ENCODE data around the gene SGSM1. TPM values are rescaled to one million over a fixed set of nuclear protein-coding genes. Genes with fewer than 3 reads are reported as not detected.
A peak's percentile ranks its signal among the peaks of the same experiment; 100 is the strongest.

SGSM1 gene, protein sequence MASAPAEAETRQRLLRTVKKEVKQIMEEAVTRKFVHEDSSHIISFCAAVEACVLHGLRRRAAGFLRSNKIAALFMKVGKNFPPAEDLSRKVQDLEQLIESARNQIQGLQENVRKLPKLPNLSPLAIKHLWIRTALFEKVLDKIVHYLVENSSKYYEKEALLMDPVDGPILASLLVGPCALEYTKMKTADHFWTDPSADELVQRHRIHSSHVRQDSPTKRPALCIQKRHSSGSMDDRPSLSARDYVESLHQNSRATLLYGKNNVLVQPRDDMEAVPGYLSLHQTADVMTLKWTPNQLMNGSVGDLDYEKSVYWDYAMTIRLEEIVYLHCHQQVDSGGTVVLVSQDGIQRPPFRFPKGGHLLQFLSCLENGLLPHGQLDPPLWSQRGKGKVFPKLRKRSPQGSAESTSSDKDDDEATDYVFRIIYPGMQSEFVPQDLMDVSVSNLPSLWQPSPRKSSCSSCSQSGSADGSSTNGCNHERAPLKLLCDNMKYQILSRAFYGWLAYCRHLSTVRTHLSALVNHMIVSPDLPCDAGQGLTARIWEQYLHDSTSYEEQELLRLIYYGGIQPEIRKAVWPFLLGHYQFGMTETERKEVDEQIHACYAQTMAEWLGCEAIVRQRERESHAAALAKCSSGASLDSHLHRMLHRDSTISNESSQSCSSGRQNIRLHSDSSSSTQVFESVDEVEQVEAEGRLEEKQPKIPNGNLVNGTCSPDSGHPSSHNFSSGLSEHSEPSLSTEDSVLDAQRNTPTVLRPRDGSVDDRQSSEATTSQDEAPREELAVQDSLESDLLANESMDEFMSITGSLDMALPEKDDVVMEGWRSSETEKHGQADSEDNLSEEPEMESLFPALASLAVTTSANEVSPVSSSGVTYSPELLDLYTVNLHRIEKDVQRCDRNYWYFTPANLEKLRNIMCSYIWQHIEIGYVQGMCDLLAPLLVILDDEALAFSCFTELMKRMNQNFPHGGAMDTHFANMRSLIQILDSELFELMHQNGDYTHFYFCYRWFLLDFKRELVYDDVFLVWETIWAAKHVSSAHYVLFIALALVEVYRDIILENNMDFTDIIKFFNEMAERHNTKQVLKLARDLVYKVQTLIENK
- 0.38 TPM for total RNA-seq
- 0.71 TPM for polyA plus RNA-seq
- long read RNA-seq, donor 1, result 0 reads
- long read RNA-seq, donor 2, result 0 reads
- long read RNA-seq, donor 3, result 0 reads
- long read RNA-seq, donor 4, result 0 reads
- long read RNA-seq, donor 5, result 0 reads
- long read RNA-seq, donor 6, full-length matches to known transcripts, result 1 of 1 reads
- long read RNA-seq, donor 6, partial matches to known transcripts, result 0 of 1 reads
- long read RNA-seq, donor 6, other reads (novel, unspliced or antisense), result 0 of 1 reads
- long read RNA-seq, donor 7, result 0 reads
- long read RNA-seq, donor 8, result 0 reads
- long read RNA-seq, donor 9, result 0 reads
- long read RNA-seq, donor 10, result 0 reads

DNA sequence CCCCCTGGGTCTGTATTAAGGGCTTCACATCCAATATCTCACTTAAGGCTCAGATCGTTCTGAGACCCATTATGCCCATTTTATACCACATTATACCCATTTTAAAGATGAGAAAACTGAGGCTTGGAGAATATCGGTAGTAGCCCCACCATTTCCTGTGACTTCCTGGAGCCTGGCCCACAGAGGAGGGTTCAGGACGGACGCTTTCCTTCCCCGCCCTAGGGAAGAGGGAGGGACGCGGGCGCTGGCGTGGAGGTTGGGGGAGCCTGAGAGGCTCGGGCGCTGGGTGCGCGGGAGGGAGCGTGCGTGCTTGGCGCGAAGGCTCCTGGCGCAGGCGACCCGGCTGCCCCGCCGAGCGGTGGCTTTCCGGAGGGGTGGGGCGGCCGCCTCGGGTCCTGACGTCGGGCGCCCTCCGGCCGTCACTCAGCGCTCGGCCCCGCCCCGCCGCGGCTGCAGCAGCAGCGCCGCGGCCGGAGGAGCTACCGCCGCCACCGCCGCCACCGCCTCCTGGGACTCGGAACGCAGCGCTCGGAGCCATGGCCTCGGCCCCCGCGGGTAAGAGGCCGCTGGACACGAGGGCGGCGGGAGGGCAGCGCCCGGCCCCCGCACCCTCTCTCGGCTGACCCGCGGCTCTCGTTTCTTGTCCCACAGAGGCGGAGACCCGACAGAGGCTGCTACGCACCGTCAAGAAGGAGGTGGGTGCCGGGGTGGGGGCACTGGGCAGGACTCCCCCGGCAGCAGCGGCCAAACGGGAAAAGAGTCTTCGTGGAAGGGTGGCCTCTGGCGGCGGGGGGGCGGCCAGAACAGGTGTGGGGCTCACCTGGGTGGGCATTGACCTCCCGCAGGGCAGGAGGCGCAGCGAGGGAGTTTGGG is at the start of gene SGSM1:
Gene SGSM1 (plus strand): TSS at position 422 of the 873 bp plus-strand sequence. CDS start 115 bp downstream, at position 537.
- peak in 5 of 9 donors; percentile 13 to 55 (median 47) for DNase-seq (ENCODE audit: low read depth in 6 of 9, low spot score in 9 of 9)
- Histone ChIP-seq H3K9me3 (ENCODE audit: control insufficient read depth in 2 of 2, insufficient read depth in 1 of 2, low read length in 1 of 2) (peaks cover 4 to 8% of the 10 kb centered on the region in 2 donors), H3K36me3 (ENCODE audit: control insufficient read depth in 2 of 2, insufficient read depth in 2 of 2, low read length in 1 of 2) (no peaks in the 10 kb centered on the region), H3K27me3 (ENCODE audit: control insufficient read depth in 2 of 2, insufficient read depth in 1 of 2, low read length in 1 of 2) (peaks cover 4 to 58% of the 10 kb centered on the region in 2 donors), H3K4me1 (ENCODE audit: control insufficient read depth in 2 of 2, insufficient read depth in 2 of 2, low read length in 2 of 2) (no peaks in the 10 kb centered on the region), H3K27ac (ENCODE audit: low read depth in 1 of 2, low read length in 1 of 2) (peak within 1 kb of the TSS in 1 of 2 donors; percentile 25), H3K4me3 (ENCODE audit: low read length in 2 of 2) (peak within 1 kb of the TSS; percentile 16 to 45)
- WGBS, result 9% methylated on average over 80 of the region's 80 CpGs

DNA sequence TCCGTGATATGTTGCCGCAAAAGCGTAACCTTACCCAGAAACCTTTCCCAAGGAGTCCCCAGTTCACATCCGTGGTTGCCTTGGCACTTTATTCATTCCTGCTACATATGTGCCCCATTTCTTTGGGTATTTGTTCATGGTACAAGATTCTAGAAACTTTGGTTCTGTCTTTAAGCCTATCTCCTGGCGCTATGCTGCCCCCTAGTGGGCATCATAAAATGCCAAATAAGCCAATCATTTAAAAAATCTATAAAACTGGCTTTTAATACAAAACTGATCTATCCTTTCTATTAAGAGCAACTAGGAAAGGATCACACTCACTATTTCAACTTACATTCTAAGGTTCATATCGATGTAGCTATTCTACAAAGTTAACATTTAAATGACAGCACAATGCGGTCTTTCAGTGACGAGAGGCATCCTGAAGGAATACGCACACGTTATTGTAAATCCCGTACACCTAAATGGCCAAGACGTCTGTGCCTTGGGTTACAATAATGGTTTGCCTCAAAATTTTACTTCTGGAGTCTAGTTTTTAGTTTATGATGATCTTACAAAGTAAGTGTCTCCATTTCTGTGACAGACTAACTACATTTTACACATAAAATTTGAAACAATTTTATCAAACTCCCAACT is 47.7 kb upstream of the SGSM1 start:
- DNase-seq (ENCODE audit: low read depth in 6 of 9, low spot score in 9 of 9), result peak in 8 of 9 donors; percentile 38 to 77 (median 62)
- Histone ChIP-seq H3K4me1 (ENCODE audit: control insufficient read depth in 2 of 2, insufficient read depth in 2 of 2, low read length in 2 of 2) (peaks cover 0 to 2% of the 10 kb centered on the region in 2 donors), H3K36me3 (ENCODE audit: control insufficient read depth in 2 of 2, insufficient read depth in 2 of 2, low read length in 1 of 2) (no peaks in the 10 kb centered on the region), H3K4me3 (ENCODE audit: low read length in 2 of 2) (no peak overlapping the region), H3K9me3 (ENCODE audit: control insufficient read depth in 2 of 2, insufficient read depth in 1 of 2, low read length in 1 of 2) (no peaks in the 10 kb centered on the region), H3K27me3 (ENCODE audit: control insufficient read depth in 2 of 2, insufficient read depth in 1 of 2, low read length in 1 of 2) (peaks cover 0 to 2% of the 10 kb centered on the region in 2 donors), H3K27ac (ENCODE audit: low read depth in 1 of 2, low read length in 1 of 2) (no peak overlapping the region)
- 65% methylated on average over 12 of the region's 12 CpGs for WGBS

DNA sequence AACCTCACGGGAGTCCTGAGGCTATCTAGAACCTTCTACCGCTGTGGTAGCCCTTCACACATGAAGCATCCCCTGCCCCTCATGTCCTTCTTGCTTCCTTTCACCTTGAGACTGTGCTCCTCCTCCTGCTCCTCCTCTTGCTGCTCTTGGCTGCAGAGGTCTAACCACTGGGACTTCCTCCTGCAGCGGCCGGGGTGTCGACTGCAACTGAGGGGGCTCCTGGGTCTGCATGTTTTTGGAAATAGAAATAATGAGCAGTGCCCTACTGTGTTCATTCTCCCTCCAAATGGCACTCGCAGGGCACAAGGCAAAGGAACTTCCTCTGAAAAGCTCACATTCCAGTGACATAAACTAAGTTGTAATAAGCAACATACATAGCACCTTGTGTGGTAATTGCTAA is 46.2 kb upstream of the SGSM1 start:
- Histone ChIP-seq H3K27ac (ENCODE audit: low read depth in 1 of 2, low read length in 1 of 2) (no peak overlapping the region), H3K9me3 (ENCODE audit: control insufficient read depth in 2 of 2, insufficient read depth in 1 of 2, low read length in 1 of 2) (no peaks in the 10 kb centered on the region), H3K4me1 (ENCODE audit: control insufficient read depth in 2 of 2, insufficient read depth in 2 of 2, low read length in 2 of 2) (peaks cover 0 to 6% of the 10 kb centered on the region in 2 donors), H3K36me3 (ENCODE audit: control insufficient read depth in 2 of 2, insufficient read depth in 2 of 2, low read length in 1 of 2) (no peaks in the 10 kb centered on the region), H3K4me3 (ENCODE audit: low read length in 2 of 2) (no peak overlapping the region), H3K27me3 (ENCODE audit: control insufficient read depth in 2 of 2, insufficient read depth in 1 of 2, low read length in 1 of 2) (peaks cover 0 to 9% of the 10 kb centered on the region in 2 donors)
- 48% methylated on average over 6 of the region's 6 CpGs for WGBS
- no peak for DNase-seq (ENCODE audit: low read depth in 6 of 9, low spot score in 9 of 9)

- no peak for DNase-seq (ENCODE audit: low read depth in 6 of 9, low spot score in 9 of 9)
- Histone ChIP-seq H3K4me3 (ENCODE audit: low read length in 2 of 2) (no peak overlapping the region), H3K27me3 (ENCODE audit: control insufficient read depth in 2 of 2, insufficient read depth in 1 of 2, low read length in 1 of 2) (peaks cover 0 to 9% of the 10 kb centered on the region in 2 donors), H3K36me3 (ENCODE audit: control insufficient read depth in 2 of 2, insufficient read depth in 2 of 2, low read length in 1 of 2) (no peaks in the 10 kb centered on the region), H3K4me1 (ENCODE audit: control insufficient read depth in 2 of 2, insufficient read depth in 2 of 2, low read length in 2 of 2) (peaks cover 0 to 6% of the 10 kb centered on the region in 2 donors), H3K27ac (ENCODE audit: low read depth in 1 of 2, low read length in 1 of 2) (no peak overlapping the region), H3K9me3 (ENCODE audit: control insufficient read depth in 2 of 2, insufficient read depth in 1 of 2, low read length in 1 of 2) (no peaks in the 10 kb centered on the region)
- WGBS, result 90% methylated on average over 7 of the region's 7 CpGs
These were observed 45.2 kb upstream of the SGSM1 start for GRCh38 chr22:24760708-24761306.

DNA sequence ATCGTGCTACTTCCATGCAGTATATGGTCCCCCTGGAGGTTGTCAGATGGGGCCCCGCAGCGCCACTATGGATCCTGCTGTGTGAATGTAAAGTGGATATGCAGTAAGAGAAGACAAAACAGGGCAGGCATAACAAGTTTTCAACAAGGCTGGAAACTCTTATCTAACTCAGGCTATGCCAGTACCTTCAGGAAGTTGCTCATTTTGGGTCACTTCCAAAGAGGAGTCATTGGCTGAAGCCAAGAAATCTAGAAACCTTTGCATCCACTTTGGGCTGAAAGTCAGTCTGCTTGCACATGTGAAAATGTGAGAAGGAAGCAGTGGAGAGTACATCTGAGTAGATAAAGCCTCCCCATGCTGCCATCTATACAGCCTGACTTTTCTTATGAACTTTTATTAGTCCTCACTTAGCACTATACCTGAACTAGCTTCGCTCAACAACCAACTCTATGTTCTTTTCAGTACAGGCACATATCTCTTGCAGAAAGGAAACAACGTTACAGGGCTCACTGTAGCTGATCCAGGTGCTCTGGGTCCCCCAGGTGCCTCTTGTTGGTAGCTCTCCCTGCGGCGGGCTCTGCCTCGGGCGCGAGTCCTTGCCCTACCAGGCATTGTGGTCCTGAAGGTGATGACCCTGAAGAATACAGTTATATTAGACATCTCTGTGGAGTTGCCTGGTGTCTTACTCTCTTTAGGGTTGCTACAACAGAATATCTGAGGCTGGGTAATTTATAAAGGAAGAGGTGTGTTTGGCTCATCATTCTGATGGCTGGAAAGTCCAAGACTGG is 43.9 kb upstream of the SGSM1 start:
- 99% methylated on average over 10 of the region's 10 CpGs for WGBS
- no peak for DNase-seq (ENCODE audit: low read depth in 6 of 9, low spot score in 9 of 9)
- Histone ChIP-seq H3K27me3 (ENCODE audit: control insufficient read depth in 2 of 2, insufficient read depth in 1 of 2, low read length in 1 of 2) (peaks cover 0 to 9% of the 10 kb centered on the region in 2 donors), H3K27ac (ENCODE audit: low read depth in 1 of 2, low read length in 1 of 2) (no peak overlapping the region), H3K36me3 (ENCODE audit: control insufficient read depth in 2 of 2, insufficient read depth in 2 of 2, low read length in 1 of 2) (no peaks in the 10 kb centered on the region), H3K4me1 (ENCODE audit: control insufficient read depth in 2 of 2, insufficient read depth in 2 of 2, low read length in 2 of 2) (peaks cover 0 to 6% of the 10 kb centered on the region in 2 donors), H3K9me3 (ENCODE audit: control insufficient read depth in 2 of 2, insufficient read depth in 1 of 2, low read length in 1 of 2) (no peaks in the 10 kb centered on the region), H3K4me3 (ENCODE audit: low read length in 2 of 2) (no peak overlapping the region)

DNA sequence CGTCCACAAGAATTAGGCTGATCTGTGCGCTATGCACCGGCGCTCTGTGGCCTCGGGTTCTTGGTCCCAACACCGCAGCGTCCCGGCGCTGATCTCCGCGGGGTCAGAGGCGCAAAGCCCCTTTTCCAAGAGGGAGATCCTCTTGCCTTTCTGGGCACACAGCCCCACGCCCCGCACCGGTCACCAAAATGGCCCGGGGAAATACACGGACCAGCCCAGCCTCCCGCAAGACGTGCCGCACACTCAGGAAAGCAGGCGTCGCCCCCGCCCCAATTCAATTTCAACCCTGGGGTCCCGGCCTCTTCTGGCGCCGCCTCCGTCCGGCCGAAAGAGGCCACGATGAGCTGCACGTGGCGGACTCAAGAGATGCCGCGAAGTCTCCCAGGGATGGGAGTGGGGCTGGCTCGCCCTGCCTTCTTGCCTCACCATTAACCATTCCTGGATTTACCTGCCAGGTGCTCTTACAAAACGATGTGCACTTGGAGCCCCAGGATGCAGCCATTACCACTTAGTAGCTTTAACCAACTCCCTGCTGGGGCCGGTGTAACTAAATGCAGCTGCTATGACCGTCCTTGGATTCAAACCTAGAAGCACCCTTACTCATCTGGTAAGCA is 42.0 kb upstream of the SGSM1 start:
- Histone ChIP-seq H3K36me3 (ENCODE audit: control insufficient read depth in 2 of 2, insufficient read depth in 2 of 2, low read length in 1 of 2) (no peaks in the 10 kb centered on the region), H3K27me3 (ENCODE audit: control insufficient read depth in 2 of 2, insufficient read depth in 1 of 2, low read length in 1 of 2) (peaks cover 0 to 9% of the 10 kb centered on the region in 2 donors), H3K4me3 (ENCODE audit: low read length in 2 of 2) (no peak overlapping the region), H3K27ac (ENCODE audit: low read depth in 1 of 2, low read length in 1 of 2) (no peak overlapping the region), H3K4me1 (ENCODE audit: control insufficient read depth in 2 of 2, insufficient read depth in 2 of 2, low read length in 2 of 2) (peaks cover 0 to 6% of the 10 kb centered on the region in 2 donors), H3K9me3 (ENCODE audit: control insufficient read depth in 2 of 2, insufficient read depth in 1 of 2, low read length in 1 of 2) (no peaks in the 10 kb centered on the region)
- DNase-seq (ENCODE audit: low read depth in 6 of 9, low spot score in 9 of 9), result no peak
- 88% methylated on average over 38 of the region's 38 CpGs for WGBS

DNA sequence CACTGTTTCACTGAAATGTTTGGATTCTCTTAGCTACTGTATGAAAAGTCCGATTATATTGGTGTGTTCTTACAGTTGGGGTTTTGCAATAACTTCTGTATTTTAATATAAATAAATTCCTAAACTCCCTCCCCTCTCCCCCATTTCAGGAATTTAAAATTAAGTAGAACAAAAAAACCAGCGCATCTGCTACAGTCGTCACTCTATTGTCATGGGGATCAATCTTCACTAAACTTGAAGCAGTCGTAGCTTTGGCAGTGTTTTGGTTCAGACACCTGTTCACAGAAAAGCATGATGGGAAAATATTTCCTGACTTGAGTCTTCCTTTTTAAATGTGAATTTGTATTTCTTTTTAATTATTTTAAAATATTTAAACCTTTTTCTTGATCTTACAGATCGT is 40.8 kb upstream of the SGSM1 start:
- no peaks in the 10 kb centered on the region for H3K9me3 ChIP-seq (ENCODE audit: control insufficient read depth in 2 of 2, insufficient read depth in 1 of 2, low read length in 1 of 2)
- DNase-seq (ENCODE audit: low read depth in 6 of 9, low spot score in 9 of 9), result no peak
- no peak overlapping the region for H3K27ac ChIP-seq (ENCODE audit: low read depth in 1 of 2, low read length in 1 of 2)
- 49% methylated on average over 5 of the region's 5 CpGs for WGBS
- no peak overlapping the region for H3K4me3 ChIP-seq (ENCODE audit: low read length in 2 of 2)
- peaks cover 0 to 7% of the 10 kb centered on the region in 2 donors for H3K27me3 ChIP-seq (ENCODE audit: control insufficient read depth in 2 of 2, insufficient read depth in 1 of 2, low read length in 1 of 2)
- no peaks in the 10 kb centered on the region for H3K36me3 ChIP-seq (ENCODE audit: control insufficient read depth in 2 of 2, insufficient read depth in 2 of 2, low read length in 1 of 2)
- H3K4me1 ChIP-seq (ENCODE audit: control insufficient read depth in 2 of 2, insufficient read depth in 2 of 2, low read length in 2 of 2), result peaks cover 0 to 5% of the 10 kb centered on the region in 2 donors

All from thymus (tissue), 14 donors.